GM12892 (cell line): ENCODE data around the gene NAPEPLD.
"Not testable (repeated sequence)": the region's sequence is repeated elsewhere in the genome, so short reads cannot be mapped to it uniquely, and the experiment has no call there.

Experiments
- POLR2A ChIP-seq: IDR thresholded peaks from 2 replicates; pipeline ENCODE4 v1.6.1; 2011; ENCODE audit warnings: low read depth, low read length, control low read depth
- POLR2AphosphoS5 ChIP-seq: IDR thresholded peaks from 2 replicates; pipeline ENCODE4 v1.6.1; 2011; ENCODE audit warnings: low read depth, low read length, control low read depth
- TAF1 ChIP-seq: IDR thresholded peaks from 2 replicates; pipeline ENCODE4 v1.6.1; 2011; ENCODE audit warnings: low read depth, mild to moderate bottlenecking, control low read depth, low read length, borderline replicate concordance

DNA sequence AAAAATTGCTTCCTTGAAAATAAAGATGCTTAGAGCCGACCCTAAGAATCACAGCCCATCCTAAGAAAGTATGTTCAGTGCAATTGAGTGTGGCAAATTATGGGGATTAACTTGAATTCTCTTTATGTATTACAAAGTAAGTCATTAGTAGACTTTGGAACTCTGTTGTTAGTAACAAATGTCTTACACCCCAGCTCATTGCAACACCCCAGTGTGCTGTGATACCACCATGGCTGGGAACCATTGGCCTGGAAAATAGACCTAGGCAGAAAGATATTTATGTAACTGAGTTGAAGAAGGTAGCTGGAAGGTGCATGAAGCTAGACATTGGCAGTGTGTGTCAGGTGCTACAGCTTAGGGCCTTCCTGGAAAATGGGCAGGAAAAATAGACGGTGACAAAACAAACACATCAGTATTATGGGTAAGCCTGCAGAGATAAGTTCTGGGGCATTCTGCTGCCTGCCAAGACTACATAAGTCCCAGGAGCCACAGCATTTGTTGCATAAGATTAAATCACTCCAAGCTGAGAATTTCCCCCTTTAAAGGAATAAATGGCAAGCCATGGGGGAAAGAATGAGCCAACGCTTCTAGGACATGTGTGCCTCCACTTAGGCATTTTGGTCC, 18.1 kb upstream of the NAPEPLD start:
- TF ChIP-seq TAF1, POLR2AphosphoS5, POLR2A: not testable (repeated sequence)
